ENCODE results near the gene EXOC6B. TPM values are rescaled to one million over a fixed set of nuclear protein-coding genes. Genes with fewer than 3 reads are reported as not detected.
"Not testable (repeated sequence)": the region's sequence is repeated elsewhere in the genome, so short reads cannot be mapped to it uniquely, and the experiment has no call there.

Gene EXOC6B
- total and polyA plus RNA-seq, 8 donors: 3.4 to 57.2 (median 27.1) TPM

- intact Hi-C loops (cut with DNase I; ENCODE audit: low total_unique reads): no loop called here
- H3K36me3 ChIP-seq: peaks cover 0 to 20% (median 6%) of the 10 kb centered on the region in 4 donors
- no peaks in the 10 kb centered on the region for H3K4me1 ChIP-seq
- TF ChIP-seq POLR2A (IDR thresholded peaks at IDR 0.05): no peak
- TF ChIP-seq CTCF (IDR thresholded peaks at IDR 0.05): no peak
- TF ChIP-seq POLR2AphosphoS5 (IDR thresholded peaks at IDR 0.05): no peak
- TF ChIP-seq EP300 (IDR thresholded peaks at IDR 0.05): no peak
- H3K4me3 ChIP-seq: no peak overlapping the region
- peaks cover 0 to 26% (median 11%) of the 10 kb centered on the region in 4 donors for H3K9me3 ChIP-seq
- no peak for DNase-seq
- WGBS, 5 donors: 79 to 89% (median 87%) methylated on average over 2 of the region's 2 CpGs
- no peak overlapping the region for H3K27ac ChIP-seq
- no peaks in the 10 kb centered on the region for H3K27me3 ChIP-seq
These were observed 402.1 kb downstream of the EXOC6B start for GRCh38 chr2:72423756-72424155.

- peaks cover 0 to 26% (median 11%) of the 10 kb centered on the region in 4 donors for H3K9me3 ChIP-seq
- H3K4me3 ChIP-seq; H3K4me1 ChIP-seq; DNase-seq; H3K27ac ChIP-seq; intact Hi-C loops (cut with DNase I; ENCODE audit: low total_unique reads); H3K27me3 ChIP-seq: not testable (repeated sequence)
- WGBS, 5 donors: 95 to 97% (median 97%) methylated on average over 13 to 31 of the region's 31 CpGs
- H3K36me3 ChIP-seq: peaks cover 0 to 14% (median 6%) of the 10 kb centered on the region in 4 donors
These were observed 404.0 kb downstream of the EXOC6B start for GRCh38 chr2:72421771-72422379.

GRCh38 chr2:72415781-72416475 lies 409.9 kb downstream of the EXOC6B start:
- 76 to 87% (median 85%) methylated on average over 5 of the region's 5 CpGs for WGBS, 5 donors
- H3K4me1 ChIP-seq: no peaks in the 10 kb centered on the region
- no peak for TF ChIP-seq POLR2AphosphoS5 (IDR thresholded peaks at IDR 0.05)
- TF ChIP-seq CTCF (IDR thresholded peaks at IDR 0.05): no peak
- no peak for TF ChIP-seq POLR2A (IDR thresholded peaks at IDR 0.05)
- TF ChIP-seq EP300 (IDR thresholded peaks at IDR 0.05): no peak
- DNase-seq: no peak
- no peak overlapping the region for H3K4me3 ChIP-seq
- H3K9me3 ChIP-seq: peaks cover 0 to 13% (median 5%) of the 10 kb centered on the region in 4 donors
- no peak overlapping the region for H3K27ac ChIP-seq
- H3K36me3 ChIP-seq: no peaks in the 10 kb centered on the region
- intact Hi-C loops (cut with DNase I; ENCODE audit: low total_unique reads): no loop called here
- H3K27me3 ChIP-seq: no peaks in the 10 kb centered on the region

- WGBS, 5 donors: 66 to 88% (median 77%) methylated on average over 2 of the region's 2 CpGs
- Histone ChIP-seq H3K4me3 (no peak overlapping the region), H3K36me3 (no peaks in the 10 kb centered on the region), H3K27me3 (no peaks in the 10 kb centered on the region), H3K4me1 (no peaks in the 10 kb centered on the region), H3K9me3 (peaks cover 0 to 7% (median 3%) of the 10 kb centered on the region in 4 donors), H3K27ac (no peak overlapping the region)
- no peak for TF ChIP-seq POLR2A (IDR thresholded peaks at IDR 0.05)
- no peak for TF ChIP-seq EP300 (IDR thresholded peaks at IDR 0.05)
- TF ChIP-seq CTCF (IDR thresholded peaks at IDR 0.05): no peak
- intact Hi-C loops (cut with DNase I; ENCODE audit: low total_unique reads): no loop called here
- DNase-seq: peak in 1 of 2 donors; percentile 10
These were observed 410.6 kb downstream of the EXOC6B start for GRCh38 chr2:72415241-72415661.

Measured in stomach (tissue), 9 donors.